ENCODE results near the gene MAP2K5.
A peak's percentile ranks its signal among the peaks of the same experiment; 100 is the strongest.

MAP2K5 gene

DNA sequence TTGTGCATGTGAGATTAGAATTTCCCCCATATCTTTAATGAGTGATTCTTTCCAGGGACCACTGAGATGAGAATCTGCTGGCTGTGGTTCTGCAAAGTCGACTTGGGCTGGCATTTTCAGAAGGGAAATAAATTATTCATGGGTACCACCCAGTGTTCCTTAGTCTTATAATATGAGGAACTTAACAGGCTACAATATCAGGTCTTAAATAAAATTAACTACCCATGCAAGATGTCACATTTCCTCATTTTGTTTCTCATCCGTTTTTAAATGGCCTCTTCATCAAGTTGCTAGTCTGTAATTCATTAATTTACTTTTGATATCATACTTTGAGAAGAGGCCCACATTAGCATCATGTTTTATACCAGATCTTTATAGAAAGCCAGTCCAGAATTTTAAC is 224.5 kb downstream of the MAP2K5 start:
- no peak for DNase-seq

DNA sequence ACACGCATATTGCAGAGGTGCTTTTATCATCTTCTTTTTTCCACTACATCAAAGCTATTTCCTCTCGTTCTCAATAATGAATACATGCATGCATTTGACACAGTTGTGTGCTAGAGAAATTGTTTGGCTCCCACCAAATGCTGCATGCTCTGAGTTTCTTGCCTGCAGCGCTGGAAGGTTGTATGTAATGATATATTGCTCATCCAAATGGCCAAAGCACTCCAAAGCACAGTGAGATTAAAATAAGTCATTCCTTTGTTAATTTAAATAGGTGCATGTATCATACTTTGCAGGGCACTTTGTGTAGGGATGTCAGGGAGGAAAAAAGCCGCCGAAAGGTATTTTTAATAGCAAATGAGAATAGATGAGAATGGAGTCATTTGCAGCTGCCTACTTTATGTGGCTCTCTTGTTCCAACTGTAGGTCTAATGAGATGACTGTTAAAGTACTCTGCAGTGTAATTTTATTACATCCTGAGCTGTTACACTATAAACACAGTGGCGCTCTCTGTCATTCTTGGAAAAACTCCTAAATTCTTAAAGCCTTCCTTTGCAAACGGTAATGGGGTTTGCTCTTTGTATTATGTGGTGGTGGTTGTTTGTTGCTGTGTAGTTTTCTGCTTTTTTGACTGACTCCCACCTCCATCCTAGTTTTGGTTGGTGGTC is 225.9 kb downstream of the MAP2K5 start:
- DNase-seq: no peak

- DNase-seq: no peak
Measured at GRCh38 chr15:67769497-67770357, 227.2 kb downstream of the MAP2K5 start.

- DNase-seq: no peak
Measured at GRCh38 chr15:67770358-67770628, 227.8 kb downstream of the MAP2K5 start.

- peak; percentile 40 for DNase-seq
Measured at GRCh38 chr15:67771189-67771800, 228.8 kb downstream of the MAP2K5 start.

GRCh38 chr15:67774626-67775025 is 232.1 kb downstream of the MAP2K5 start:
- DNase-seq: no peak

GRCh38 chr15:67775250-67775649 is 232.7 kb downstream of the MAP2K5 start:
- no peak for DNase-seq

DNA sequence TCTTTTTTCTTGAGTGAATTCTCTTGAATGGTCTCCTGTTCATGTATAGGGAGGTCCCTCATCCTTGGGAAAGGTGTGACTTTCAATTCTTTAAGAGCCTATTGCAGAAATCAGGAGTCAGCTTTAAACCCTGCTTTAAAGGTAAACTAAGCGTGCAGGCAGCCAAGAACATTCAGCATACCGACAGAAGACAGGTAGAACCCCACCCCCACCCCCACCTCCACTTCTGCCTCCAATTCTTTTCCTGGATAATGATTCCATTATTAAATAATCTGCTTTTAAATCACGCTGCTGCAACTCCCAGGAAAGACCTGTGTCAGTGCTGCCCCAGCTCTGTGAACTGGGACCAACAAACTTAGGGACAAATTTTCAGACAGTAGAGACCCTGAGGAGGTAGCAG is 233.5 kb downstream of the MAP2K5 start:
- DNase-seq: no peak

DNA sequence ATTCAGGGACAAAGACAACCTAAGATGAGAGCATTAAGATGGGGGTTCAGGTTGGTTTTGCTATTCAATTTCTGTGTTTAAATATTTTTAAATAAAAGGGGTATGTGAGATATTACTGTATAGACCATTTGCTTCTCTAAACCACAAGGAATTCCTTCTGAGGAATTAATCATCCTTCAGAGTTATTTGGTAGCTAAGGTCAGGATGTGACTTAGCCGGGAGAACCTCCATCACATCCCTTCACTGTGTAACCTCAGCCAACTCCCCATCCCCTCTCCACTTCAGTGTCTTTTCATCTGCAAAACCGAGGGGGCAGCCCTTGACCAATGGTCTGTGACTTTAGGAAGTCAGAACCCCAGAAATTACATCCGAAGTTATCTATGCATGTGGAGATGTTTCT is 234.1 kb downstream of the MAP2K5 start:
- no peak for DNase-seq

GRCh38 chr15:67777071-67777470 is 234.6 kb downstream of the MAP2K5 start:
- DNase-seq: no peak

DNA sequence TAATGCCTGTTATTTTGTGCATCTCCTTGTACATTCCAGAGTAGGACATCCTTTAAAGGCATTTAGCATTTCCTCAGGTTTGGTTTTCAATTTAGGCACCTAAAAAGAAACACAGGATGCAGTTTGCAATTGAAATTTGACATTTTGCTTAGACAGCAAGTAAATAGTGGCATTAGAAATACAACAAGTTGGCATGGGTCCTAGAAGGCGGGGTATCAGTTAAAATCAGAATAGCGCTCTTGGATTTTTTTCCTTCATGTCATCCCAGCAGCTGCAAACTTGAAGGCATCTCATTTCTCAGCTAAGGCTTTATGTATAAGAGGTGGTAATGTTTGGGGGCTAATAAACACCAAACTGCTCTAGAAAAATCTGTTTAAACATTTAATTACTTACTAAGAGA is 235.3 kb downstream of the MAP2K5 start:
- DNase-seq: no peak

DNA sequence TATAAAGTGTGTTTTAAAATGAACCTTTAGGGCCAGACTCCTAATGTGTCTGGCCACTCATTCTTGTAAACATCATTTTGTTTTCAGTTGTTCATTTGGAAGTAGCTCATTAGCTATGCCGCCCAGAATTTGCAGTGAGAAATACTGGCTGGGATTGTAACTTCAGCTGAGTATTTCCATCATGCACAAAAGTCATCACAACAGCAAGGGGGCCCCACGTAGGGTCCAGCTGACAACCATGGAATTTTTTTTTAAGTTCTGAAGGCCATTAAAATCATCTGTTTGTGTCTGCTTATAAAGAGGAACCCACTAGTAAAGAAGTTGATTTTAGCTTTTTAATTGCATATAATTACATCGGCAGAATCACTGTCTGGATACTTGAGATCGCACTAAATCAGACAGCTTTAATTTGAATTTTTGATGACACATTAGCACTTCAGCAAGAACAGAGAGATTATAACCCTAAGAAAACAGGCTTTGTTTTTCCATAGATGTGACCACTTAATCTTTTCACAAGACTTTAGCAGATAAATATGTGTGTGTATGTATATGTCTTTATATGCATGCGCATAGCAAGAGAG is 236.6 kb downstream of the MAP2K5 start:
- no peak for DNase-seq

- no peak for DNase-seq
Measured at GRCh38 chr15:67779549-67780111, 237.1 kb downstream of the MAP2K5 start.

DNA sequence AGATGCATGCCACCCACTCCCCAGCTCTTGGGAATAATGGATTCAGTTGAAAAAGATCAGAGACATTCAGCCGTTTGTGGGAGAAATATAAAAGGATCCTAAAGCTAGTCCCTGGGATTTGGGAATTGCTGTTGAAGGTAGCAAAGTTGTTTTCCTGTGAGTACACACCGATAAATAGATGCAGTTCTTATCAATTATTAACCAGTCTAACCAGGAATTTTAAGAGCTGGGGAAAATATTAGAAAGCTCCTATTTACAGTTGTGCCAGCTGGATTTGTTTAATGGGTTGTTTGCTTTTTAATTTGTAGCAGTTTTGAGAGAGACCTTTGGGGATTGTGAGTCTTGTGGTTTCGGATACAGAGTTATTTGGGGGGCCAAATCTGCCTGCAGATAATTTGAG is 238.6 kb downstream of the MAP2K5 start:
- no peak for DNase-seq

DNA sequence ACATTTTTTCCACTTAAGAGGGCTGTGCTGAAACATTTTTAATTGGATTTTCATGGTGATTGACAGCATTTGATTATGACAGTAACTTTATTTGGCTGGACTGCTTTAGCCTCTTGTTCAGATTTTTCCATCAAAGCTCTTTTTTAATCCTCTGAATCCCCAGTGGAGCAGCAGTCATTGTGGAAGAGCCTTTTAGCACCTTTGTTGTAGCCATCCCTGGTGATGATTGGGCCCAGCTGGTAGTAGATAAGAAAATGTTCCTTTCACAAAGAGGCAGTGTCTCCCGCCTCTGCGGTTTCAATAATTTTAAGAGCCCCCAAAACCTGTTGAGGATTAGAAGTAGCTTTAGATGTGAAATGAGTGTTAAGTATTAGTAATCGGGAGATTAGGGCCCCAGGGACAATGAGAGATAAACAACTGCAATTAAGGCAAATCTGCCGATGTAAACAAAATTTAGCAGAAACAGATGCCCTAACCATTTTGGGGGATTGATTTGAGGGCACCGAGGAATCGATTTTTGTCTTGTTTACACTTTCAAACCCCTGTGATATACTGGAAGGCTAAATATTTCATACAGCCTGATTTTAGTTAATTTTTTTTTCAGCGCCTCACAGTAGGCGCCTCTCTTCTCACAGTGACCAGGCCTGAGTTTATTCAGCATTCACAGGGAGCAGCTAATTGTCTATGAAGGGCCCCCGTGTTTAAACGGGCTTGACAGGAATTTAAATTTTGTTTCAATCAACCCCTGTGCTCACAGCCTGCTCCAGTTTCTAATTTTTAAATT is 239.6 kb downstream of the MAP2K5 start:
- peak; percentile 95 for DNase-seq

DNA sequence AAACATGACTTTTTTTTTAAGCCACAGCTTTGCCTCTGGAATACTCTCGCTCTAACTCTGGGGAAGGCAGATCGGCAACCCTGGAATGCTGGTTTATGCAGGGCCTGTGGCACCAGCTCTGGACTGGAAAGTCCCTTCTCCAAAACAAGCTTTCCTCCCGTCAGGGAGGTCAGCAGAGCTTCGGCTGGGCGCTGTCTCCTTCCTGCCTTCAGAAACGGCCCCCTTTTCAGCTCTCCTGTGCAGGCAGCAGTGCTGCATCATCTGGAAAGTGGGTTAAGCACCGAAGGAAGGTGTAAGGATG is 240.1 kb downstream of the MAP2K5 start:
- no peak for DNase-seq

- DNase-seq: peak; percentile 70
Measured at GRCh38 chr15:67783303-67783702, 240.8 kb downstream of the MAP2K5 start.

GRCh38 chr15:67784090-67784781 is 241.7 kb downstream of the MAP2K5 start:
- DNase-seq: no peak

DNA sequence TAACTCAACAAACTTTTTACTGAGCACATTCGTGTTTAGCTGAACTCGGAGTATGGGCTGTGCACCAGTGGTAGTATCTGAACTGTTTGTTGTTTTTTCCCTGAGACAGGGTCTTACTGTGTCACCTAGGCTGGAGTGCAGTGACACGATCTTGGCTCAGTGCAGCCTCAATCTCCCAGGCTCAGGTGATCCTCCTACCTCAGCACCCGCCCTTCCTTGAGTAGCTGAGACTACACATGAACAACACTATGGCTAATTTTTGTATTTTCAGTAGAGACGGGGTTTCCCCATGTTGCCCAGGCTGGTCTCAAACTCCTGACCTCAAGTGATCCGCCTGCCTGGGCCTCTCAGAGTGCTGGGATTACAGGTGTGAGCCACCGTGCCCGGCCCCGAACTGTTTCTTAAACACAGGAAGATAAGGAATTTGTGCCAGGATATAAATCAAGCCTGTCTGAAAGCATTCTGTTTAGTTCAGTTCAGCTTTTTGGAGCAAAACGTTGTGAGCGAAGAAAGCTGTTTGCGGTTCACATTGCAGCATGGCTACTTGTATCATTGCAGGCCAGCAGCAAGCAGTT is 242.4 kb downstream of the MAP2K5 start:
- no peak for DNase-seq

GRCh38 chr15:67785431-67785830 is 242.9 kb downstream of the MAP2K5 start:
- no peak for DNase-seq

DNA sequence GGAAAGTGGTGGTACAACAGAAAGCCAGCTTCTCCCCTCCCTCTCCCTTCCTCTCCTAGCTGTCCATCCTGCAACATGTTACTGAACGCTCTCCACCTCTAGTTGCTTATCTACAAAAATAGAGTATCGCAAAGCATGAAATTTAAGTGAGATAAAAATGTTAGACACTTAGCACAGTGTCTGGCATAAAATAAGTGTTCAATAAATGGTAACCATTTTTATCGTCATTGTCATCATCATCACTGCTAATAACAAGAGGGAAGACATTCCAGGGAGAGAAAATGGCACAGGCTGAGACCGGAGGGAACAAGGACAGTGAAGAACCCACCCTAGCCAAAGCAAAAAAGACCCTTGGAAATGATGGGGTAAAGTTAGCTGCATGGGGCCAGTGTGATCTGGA is 244.1 kb downstream of the MAP2K5 start:
- no peak for DNase-seq

- no peak for DNase-seq
Measured at GRCh38 chr15:67788986-67789385, 246.5 kb downstream of the MAP2K5 start.
